ENCODE results near the gene NEDD8. TPM values are rescaled to one million over a fixed set of nuclear protein-coding genes. Genes with fewer than 3 reads are reported as not detected.

The NEDD8 gene
- total RNA-seq, result 100 to 1,000 TPM; 172 to 196 TPM

GRCh38 chr14:24232121-24232644, at the start of gene NEDD8:
TSS of gene NEDD8 (minus strand) at chr14:24232367. CDS start at chr14:24232267, 100 bp downstream.
- Mint-ChIP-seq H3K27me3 (ENCODE audit: low read depth) (no peaks in the 10 kb centered on the region), H3K4me1 (ENCODE audit: low read depth) (peaks cover 52% of the 10 kb centered on the region), H3K4me3 (peak within 1 kb of the TSS; percentile 98), H3K36me3 (ENCODE audit: low read depth) (peaks cover 14% of the 10 kb centered on the region), H3K9me3 (no peaks in the 10 kb centered on the region), H3K27ac (peak within 1 kb of the TSS; percentile 97)
- intact Hi-C loops (cut with micrococcal nuclease), result loop anchor here (1.0 to 2.0 kb wide), 13 partner anchors 10 to 911 kb away; partner anchors contain the start of genes CHMP4A, DCAF11, DHRS1 and EMC9
- CTCF ChIA-PET, result interaction anchor here (2.3 to 3.2 kb wide), 2 partner anchors 10 to 76 kb away, joined by 5 to 13 read pairs; partner anchors contain the start of genes CIDEB and TINF2
- peak; percentile 96 for DNase-seq

GRCh38 chr14:24281636-24282035, 49.5 kb upstream of the NEDD8 start:
- no peaks in the 10 kb centered on the region for H3K27me3 Mint-ChIP-seq (ENCODE audit: low read depth)
- H3K36me3 Mint-ChIP-seq (ENCODE audit: low read depth), result peaks cover 3% of the 10 kb centered on the region
- peaks cover 42% of the 10 kb centered on the region for H3K4me1 Mint-ChIP-seq (ENCODE audit: low read depth)
- no peak overlapping the region for H3K4me3 Mint-ChIP-seq
- CTCF ChIA-PET, result interaction anchor here (1.2 to 10.8 kb wide), 7 partner anchors 9 to 39 kb away, joined by 3 to 154 read pairs (median 31); partner anchors contain the start of genes CIDEB, DHRS1, NOP9 and RABGGTA
- no peaks in the 10 kb centered on the region for H3K9me3 Mint-ChIP-seq
- H3K27ac Mint-ChIP-seq, result no peak overlapping the region
- intact Hi-C loops (cut with micrococcal nuclease), result no loop called here
- DNase-seq, result no peak

GRCh38 chr14:24280797-24281460, 48.8 kb upstream of the NEDD8 start:
- H3K4me1 Mint-ChIP-seq (ENCODE audit: low read depth), result peaks cover 44% of the 10 kb centered on the region
- H3K27ac Mint-ChIP-seq, result peak overlapping the region; percentile 47
- no peak for DNase-seq
- peaks cover 3% of the 10 kb centered on the region for H3K36me3 Mint-ChIP-seq (ENCODE audit: low read depth)
- no peaks in the 10 kb centered on the region for H3K9me3 Mint-ChIP-seq
- intact Hi-C loops (cut with micrococcal nuclease), result no loop called here
- CTCF ChIA-PET, result interaction anchor here (1.1 to 10.8 kb wide), 10 partner anchors 9 to 156 kb away, joined by 3 to 154 read pairs (median 8); partner anchors contain the start of genes CIDEB, DHRS1, NOP9 and TINF2
- no peaks in the 10 kb centered on the region for H3K27me3 Mint-ChIP-seq (ENCODE audit: low read depth)
- no peak overlapping the region for H3K4me3 Mint-ChIP-seq

- CTCF ChIA-PET, result interaction anchor here (0.6 to 10.8 kb wide), 12 partner anchors 9 to 157 kb away, joined by 3 to 154 read pairs (median 6); partner anchors contain the start of genes CIDEB, DHRS1, LTB4R and NOP9
- Mint-ChIP-seq H3K4me3 (peak overlapping the region; percentile 20), H3K27me3 (ENCODE audit: low read depth) (no peaks in the 10 kb centered on the region), H3K27ac (peak overlapping the region; percentile 80), H3K4me1 (ENCODE audit: low read depth) (peaks cover 52% of the 10 kb centered on the region), H3K9me3 (no peaks in the 10 kb centered on the region), H3K36me3 (ENCODE audit: low read depth) (peaks cover 3% of the 10 kb centered on the region)
- intact Hi-C loops (cut with micrococcal nuclease), result loop anchor here (1.0 to 10.0 kb wide), 5 partner anchors 10 to 725 kb away; partner anchors contain the start of genes THTPA, TM9SF1 and ZFHX2
- peak; percentile 90 for DNase-seq
Observed at GRCh38 chr14:24279301-24280186, 47.4 kb upstream of the NEDD8 start.

GRCh38 chr14:24278424-24278823, 46.3 kb upstream of the NEDD8 start:
- CTCF ChIA-PET, result interaction anchor here (3.4 to 10.8 kb wide), 4 partner anchors 13 to 35 kb away, joined by 31 to 154 read pairs (median 40); partner anchors contain the start of genes CIDEB, DHRS1, NOP9 and TINF2
- peak overlapping the region; percentile 80 for H3K27ac Mint-ChIP-seq
- no peaks in the 10 kb centered on the region for H3K27me3 Mint-ChIP-seq (ENCODE audit: low read depth)
- DNase-seq, result no peak
- no peak overlapping the region for H3K4me3 Mint-ChIP-seq
- H3K36me3 Mint-ChIP-seq (ENCODE audit: low read depth), result peaks cover 3% of the 10 kb centered on the region
- intact Hi-C loops (cut with micrococcal nuclease), result loop anchor here (10.0 kb wide), 1 partner anchor 724 kb away; the partner anchor contains the start of genes THTPA and ZFHX2
- H3K9me3 Mint-ChIP-seq, result no peaks in the 10 kb centered on the region
- H3K4me1 Mint-ChIP-seq (ENCODE audit: low read depth), result peaks cover 62% of the 10 kb centered on the region

- no peaks in the 10 kb centered on the region for H3K9me3 Mint-ChIP-seq
- peaks cover 3% of the 10 kb centered on the region for H3K36me3 Mint-ChIP-seq (ENCODE audit: low read depth)
- intact Hi-C loops (cut with micrococcal nuclease), result loop anchor here (10.0 kb wide), 1 partner anchor 723 kb away; the partner anchor contains the start of genes THTPA and ZFHX2
- no peak overlapping the region for H3K4me3 Mint-ChIP-seq
- peaks cover 68% of the 10 kb centered on the region for H3K4me1 Mint-ChIP-seq (ENCODE audit: low read depth)
- peak; percentile 75 for DNase-seq
- CTCF ChIA-PET, result interaction anchor here (2.6 to 10.8 kb wide), 4 partner anchors 21 to 35 kb away, joined by 12 to 154 read pairs (median 40); partner anchors contain the start of genes CIDEB, DHRS1, NOP9 and TINF2
- H3K27me3 Mint-ChIP-seq (ENCODE audit: low read depth), result no peaks in the 10 kb centered on the region
- peak overlapping the region; percentile 80 for H3K27ac Mint-ChIP-seq
Observed at GRCh38 chr14:24277606-24278321, 45.6 kb upstream of the NEDD8 start.

- Mint-ChIP-seq H3K4me3 (no peak overlapping the region), H3K9me3 (no peaks in the 10 kb centered on the region), H3K27ac (no peak overlapping the region), H3K27me3 (ENCODE audit: low read depth) (no peaks in the 10 kb centered on the region), H3K4me1 (ENCODE audit: low read depth) (peaks cover 75% of the 10 kb centered on the region), H3K36me3 (ENCODE audit: low read depth) (peaks cover 3% of the 10 kb centered on the region)
- intact Hi-C loops (cut with micrococcal nuclease), result loop anchor here (10.0 kb wide), 1 partner anchor 722 kb away; the partner anchor contains the start of genes THTPA and ZFHX2
- no peak for DNase-seq
- CTCF ChIA-PET, result interaction anchor here (2.6 to 10.8 kb wide), 3 partner anchors 21 to 34 kb away, joined by 12 to 154 read pairs (median 39); partner anchors contain the start of genes CIDEB, DHRS1, NOP9 and TINF2
Observed at GRCh38 chr14:24277071-24277470, 44.9 kb upstream of the NEDD8 start.

GRCh38 chr14:24274101-24274543, 42.0 kb upstream of the NEDD8 start:
- H3K4me3 Mint-ChIP-seq, result peak overlapping the region; percentile 38
- DNase-seq, result peak; percentile 82
- no peaks in the 10 kb centered on the region for H3K9me3 Mint-ChIP-seq
- peaks cover 70% of the 10 kb centered on the region for H3K4me1 Mint-ChIP-seq (ENCODE audit: low read depth)
- H3K27me3 Mint-ChIP-seq (ENCODE audit: low read depth), result no peaks in the 10 kb centered on the region
- H3K36me3 Mint-ChIP-seq (ENCODE audit: low read depth), result peaks cover 9% of the 10 kb centered on the region
- H3K27ac Mint-ChIP-seq, result peak overlapping the region; percentile 95
- intact Hi-C loops (cut with micrococcal nuclease), result loop anchor here (1.0 to 10.0 kb wide), 7 partner anchors 15 to 719 kb away; partner anchors contain the start of genes CHMP4A, DCAF11, GMPR2 and NEDD8
- CTCF ChIA-PET, result interaction anchor here (0.7 to 10.8 kb wide), 12 partner anchors 10 to 183 kb away, joined by 3 to 154 read pairs (median 5); partner anchors contain the start of genes CHMP4A, DHRS1, LTB4R2 and NOP9

- DNase-seq, result no peak
- intact Hi-C loops (cut with micrococcal nuclease), result loop anchor here (5.0 to 10.0 kb wide), 2 partner anchors 399 to 719 kb away; partner anchors contain the start of genes THTPA and ZFHX2
- Mint-ChIP-seq H3K9me3 (no peaks in the 10 kb centered on the region), H3K27me3 (ENCODE audit: low read depth) (no peaks in the 10 kb centered on the region), H3K27ac (peak overlapping the region; percentile 95), H3K4me1 (ENCODE audit: low read depth) (peaks cover 64% of the 10 kb centered on the region), H3K4me3 (peak overlapping the region; percentile 16), H3K36me3 (ENCODE audit: low read depth) (peaks cover 9% of the 10 kb centered on the region)
- CTCF ChIA-PET, result interaction anchor here (0.7 to 10.8 kb wide), 10 partner anchors 10 to 87 kb away, joined by 3 to 154 read pairs (median 8); partner anchors contain the start of genes CHMP4A, DHRS1, LTB4R2 and NOP9
Observed at GRCh38 chr14:24273422-24273998, 41.3 kb upstream of the NEDD8 start.

- Mint-ChIP-seq H3K4me1 (ENCODE audit: low read depth) (peaks cover 53% of the 10 kb centered on the region), H3K36me3 (ENCODE audit: low read depth) (peaks cover 5% of the 10 kb centered on the region), H3K4me3 (peak overlapping the region; percentile 78), H3K27ac (peak overlapping the region; percentile 95), H3K27me3 (ENCODE audit: low read depth) (no peaks in the 10 kb centered on the region), H3K9me3 (no peaks in the 10 kb centered on the region)
- intact Hi-C loops (cut with micrococcal nuclease), result loop anchor here (5.0 to 10.0 kb wide), 2 partner anchors 400 to 718 kb away; partner anchors contain the start of genes THTPA and ZFHX2
- CTCF ChIA-PET, result interaction anchor here (0.7 to 4.8 kb wide), 9 partner anchors 8 to 90 kb away, joined by 3 to 43 read pairs (median 7); partner anchors contain the start of genes CIDEB and TINF2
- DNase-seq, result no peak
Observed at GRCh38 chr14:24272467-24272866, 40.3 kb upstream of the NEDD8 start.

Measured in activated naive CD4-positive, alpha-beta T cell treated with anti-CD3 and anti-CD28 coated beads for 36 hours (primary cell).